Left renal cortex interstitium (tissue), 4 donors: ENCODE results near the gene CATSPERB. TPM values are rescaled to one million over a fixed set of nuclear protein-coding genes. Genes with fewer than 3 reads are reported as not detected.
"Not testable (repeated sequence)": the region's sequence is repeated elsewhere in the genome, so short reads cannot be mapped to it uniquely, and the experiment has no call there.

Experiments
- DNase-seq, 4 donors: peaks; one replicate each; pipeline ENCODE4 v3.0.0-alpha.2; 2013; ENCODE audit warnings: low read depth in 4 of 4, low spot score in 2 of 4, missing footprints in 1 of 4
- polyA plus RNA-seq, 4 donors: library from polyadenylated mRNA; unstranded; fragments of 120-200 nt; gene quantifications; one replicate each; pipeline ENCODE4 v1.2.1, GENCODE V29; 2013; ENCODE audit not compliant: insufficient read length in 4 of 4

CATSPERB gene
- polyA plus RNA-seq, 4 donors = 0.16 to 0.88 (median 0.67) TPM

DNA sequence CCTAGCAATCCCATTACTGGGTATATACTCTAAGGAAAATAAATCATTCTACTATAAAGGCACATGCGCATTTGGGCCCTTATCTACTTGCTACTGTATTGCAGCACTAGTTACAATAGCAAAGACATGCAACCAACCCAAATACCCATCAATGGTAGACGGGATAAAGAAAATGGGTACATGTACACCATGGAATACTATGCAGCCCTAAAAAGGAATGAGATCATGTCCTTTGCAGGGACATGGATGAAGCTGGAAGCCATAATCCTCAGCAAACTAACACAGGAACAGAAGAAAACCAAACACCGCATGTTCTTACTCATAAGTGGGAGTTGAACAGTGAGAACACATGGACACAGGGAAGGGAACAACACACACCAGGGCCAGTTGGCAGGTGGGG lies 54.2 kb downstream of the CATSPERB start:
- not testable (repeated sequence) for DNase-seq

DNA sequence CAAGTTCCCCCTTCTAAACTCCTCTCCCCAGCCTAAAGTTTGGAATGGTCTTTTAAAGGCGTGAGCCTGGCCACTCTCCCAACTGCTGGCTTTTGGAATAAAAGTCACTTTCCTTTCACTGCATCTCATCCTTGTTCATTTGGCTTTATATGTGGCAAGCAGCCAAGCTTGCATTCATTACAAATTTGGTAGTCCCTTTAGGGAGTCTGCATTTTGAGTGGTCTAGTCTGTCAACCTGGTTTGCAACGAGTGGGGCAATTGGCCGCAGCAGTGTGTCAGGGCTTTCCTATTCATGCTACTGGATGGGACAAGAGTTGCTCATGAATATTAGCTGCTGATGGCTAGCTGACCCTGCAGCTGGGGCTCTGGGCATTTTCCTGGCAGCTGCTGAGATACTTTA lies 57.0 kb downstream of the CATSPERB start:
- DNase-seq = no peak

DNA sequence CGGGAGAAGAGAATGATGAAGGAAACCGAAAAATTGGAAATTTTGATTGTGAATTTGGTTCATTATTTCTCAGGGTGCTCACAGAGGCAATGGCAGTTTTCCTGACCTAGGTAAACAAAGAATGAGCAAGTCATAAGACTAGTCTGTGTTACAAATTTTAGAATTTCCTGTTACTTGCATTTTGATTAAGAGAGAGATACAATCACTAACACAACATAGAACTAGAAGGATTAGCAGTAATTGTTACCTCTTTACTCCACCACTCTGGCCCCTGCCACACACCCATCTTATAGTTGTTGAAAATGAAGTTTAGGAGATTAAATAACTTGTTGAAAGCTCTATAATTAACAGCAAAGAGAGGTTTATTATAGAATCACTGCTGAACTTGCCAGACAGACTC lies 62.0 kb downstream of the CATSPERB start:
- DNase-seq = no peak

DNA sequence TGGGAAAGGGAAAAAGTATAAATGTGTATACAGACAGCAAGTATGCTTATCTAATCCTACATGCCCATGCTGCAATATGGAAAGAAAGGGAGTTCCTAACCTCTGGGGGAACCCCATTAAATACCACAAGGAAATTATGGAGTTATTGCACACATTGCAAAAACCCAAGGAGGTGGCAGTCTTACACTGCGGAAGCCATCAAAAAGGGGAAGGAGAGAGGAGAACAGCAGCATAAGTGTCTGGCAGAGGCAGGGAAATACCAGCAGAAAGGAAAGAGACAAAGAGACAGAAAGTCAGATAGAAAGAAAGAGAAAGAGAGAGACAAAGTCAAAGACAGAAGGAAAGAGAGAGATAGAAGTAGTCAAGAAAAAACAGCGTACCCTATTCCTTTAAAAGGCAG lies 64.8 kb downstream of the CATSPERB start:
- DNase-seq = not testable (repeated sequence)

DNA sequence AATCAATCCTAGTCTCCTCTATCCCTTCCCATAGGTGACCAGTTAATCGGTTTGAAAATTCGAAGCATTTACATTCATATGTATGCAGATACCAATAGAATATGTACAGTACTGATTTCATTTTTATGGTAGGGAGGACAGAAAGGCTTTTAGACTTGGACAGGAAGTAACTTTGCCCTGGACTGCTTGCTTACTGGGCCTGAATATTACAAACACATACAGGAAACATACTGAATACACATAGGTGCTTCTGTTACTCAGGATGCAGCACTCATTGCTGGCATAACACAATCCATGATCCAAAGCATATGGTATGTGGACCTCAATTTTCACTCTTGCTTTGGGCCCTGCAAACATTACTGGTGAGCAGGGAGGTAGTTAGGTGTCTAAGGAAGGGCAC lies 71.1 kb downstream of the CATSPERB start:
- no peak for DNase-seq

DNA sequence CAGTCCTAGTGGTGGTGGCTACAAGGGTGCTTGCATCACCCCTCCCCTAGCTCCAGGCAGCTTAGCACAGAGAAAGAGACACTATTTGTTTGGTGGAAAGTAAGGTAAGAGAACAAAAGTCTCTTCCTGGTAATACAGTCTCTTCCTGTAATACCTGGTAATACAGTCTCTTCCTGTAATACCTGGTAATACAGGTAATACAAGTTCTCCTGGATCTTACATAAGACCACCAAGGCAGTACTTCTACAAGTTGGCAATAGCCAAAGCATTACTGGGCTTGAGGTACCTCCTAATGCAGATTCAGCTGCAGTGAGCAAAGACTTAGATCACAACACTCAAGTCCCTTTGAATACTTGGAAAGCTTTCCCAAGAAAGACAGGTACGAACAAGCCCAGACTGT lies 77.0 kb downstream of the CATSPERB start:
- no peak for DNase-seq

DNA sequence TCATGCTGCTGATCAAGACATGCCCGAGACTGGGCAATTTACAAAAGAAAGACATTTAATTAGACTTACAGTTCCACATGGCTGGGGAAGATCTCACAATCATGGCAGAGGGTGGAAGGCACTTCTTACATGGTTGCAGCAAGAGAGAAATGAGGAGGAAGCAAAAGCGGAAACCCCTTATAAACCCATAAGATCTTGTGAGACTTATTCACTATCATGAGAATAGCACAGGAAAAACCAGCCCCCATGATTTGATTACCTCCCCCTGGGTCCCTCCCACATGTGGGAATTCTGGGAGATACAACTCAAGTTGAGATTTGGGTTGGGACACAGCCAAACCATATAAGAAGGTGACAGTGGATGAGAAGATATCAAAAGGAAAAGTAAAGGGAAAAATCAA lies 78.4 kb downstream of the CATSPERB start:
- DNase-seq = no peak

DNA sequence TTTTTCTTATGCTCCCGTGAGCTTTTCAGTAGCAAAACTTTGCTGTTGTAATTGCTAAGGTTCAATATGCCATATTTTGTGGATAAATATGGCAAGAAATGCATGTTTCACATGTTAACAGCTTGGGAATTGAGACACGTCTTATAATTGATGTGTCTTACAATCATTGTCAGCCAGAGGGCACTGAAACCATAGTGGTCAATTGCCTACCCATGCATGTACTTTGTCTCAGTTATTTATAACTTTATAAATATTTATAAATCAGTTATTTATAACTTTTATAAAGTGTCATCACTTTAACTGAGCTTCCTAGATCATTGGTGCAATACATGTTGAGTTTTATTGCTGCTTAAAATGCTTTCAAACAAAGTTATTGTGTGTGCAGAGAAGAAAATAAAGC lies 82.0 kb downstream of the CATSPERB start:
- no peak for DNase-seq

DNA sequence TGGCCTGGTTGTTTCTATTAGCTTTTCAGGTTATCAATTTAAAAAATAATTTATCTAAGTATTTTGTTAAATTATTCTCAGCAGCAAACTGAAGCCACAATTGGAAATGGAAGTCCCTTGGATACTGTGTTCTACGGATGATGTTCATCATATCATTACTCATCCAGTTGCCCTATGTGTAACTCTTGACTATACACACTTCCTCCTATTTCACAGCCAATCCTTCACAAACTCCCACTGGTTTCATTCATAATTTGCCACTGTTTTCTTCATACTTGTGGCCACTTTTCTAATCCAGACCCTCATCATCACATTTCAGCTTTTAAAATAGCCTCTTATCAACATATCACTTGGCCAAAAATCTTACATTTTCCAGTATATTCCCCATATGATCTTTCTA lies 84.0 kb downstream of the CATSPERB start:
- DNase-seq = no peak

DNA sequence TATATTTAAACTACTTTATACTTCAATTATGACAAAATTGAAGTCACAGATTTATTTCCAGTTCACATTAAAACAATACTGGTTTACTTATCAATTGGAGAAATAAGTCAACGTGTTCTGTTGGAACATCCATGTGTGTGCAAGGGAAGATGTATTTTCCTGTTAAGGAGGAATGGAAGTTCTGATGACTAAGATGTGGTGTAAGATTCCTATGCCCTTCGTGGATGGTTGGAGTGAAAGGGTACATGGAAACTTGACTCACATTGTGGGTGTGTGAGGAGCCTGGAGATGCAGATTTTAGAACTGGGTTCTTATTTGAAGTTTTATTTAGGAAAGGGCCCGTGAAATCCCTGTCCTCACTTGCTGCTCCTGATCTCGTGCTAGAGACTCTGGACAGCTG lies 95.3 kb downstream of the CATSPERB start:
- no peak for DNase-seq

DNA sequence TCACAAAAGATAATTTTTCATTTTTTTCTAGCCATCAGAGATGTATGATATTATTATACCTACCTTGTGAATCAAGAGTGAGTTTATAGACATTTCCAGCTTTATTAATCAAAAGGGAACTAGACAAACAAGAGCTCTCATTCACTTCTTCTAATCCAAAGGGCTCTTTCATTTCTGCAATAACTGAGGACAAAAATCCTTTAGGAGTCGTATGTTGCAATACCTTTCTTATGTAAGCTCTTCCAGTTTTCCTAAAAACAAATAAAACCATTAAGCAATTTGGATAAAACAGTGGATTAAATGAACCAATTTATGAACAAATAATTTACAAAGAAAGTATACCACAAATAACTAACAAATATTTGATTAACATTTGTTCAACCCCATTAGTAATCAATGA lies 107.1 kb downstream of the CATSPERB start:
- no peak for DNase-seq

DNA sequence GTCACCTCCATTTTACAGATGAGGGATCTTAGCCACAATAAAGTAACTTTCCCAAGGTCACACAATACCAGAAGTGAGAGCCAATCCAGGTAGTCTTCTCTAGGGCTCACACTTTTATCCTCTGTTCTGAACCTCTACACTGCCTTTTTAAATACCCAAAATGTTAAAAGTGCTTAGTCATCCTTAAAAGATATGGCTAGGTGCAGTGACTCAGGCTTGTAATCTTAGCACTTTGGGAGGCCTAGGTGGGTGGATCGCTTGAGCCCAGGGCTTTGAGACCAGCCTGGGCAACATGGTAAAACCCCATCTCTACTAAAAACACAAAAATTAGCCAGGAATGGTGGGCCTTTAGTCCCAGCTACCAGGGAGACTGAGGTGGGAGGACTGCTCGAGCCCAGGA lies 117.7 kb downstream of the CATSPERB start:
- no peak for DNase-seq

DNA sequence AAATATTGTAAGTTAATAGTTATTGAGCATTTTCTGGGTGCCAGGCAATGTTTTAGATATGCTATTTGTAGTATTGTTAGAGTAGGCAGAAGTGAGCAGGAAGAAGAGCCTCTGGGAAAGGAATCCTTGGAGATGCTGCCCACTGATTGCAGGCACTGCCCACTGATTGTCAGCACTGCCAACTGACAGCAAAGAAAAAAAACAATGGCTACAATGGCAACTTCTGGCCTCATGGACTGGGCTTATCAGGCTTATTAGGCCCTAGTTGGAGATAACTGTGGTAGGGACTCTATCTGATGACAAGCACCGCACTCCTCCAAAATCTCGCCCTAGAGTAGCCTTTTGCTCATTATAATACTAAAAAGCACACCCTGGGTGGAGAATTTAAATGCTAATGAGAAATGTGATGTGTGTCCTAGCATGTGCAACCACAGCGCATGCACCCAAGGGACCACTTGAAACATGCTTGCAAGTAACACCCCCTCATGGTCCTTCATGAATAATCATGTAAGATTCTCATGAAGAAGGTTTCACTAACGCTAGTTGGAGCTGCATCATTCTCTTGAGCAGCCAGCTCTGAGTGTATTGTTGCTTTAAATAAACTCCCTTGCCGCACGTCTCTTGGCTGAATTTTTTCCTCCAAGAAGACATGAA lies 118.3 kb downstream of the CATSPERB start:
- DNase-seq = no peak

DNA sequence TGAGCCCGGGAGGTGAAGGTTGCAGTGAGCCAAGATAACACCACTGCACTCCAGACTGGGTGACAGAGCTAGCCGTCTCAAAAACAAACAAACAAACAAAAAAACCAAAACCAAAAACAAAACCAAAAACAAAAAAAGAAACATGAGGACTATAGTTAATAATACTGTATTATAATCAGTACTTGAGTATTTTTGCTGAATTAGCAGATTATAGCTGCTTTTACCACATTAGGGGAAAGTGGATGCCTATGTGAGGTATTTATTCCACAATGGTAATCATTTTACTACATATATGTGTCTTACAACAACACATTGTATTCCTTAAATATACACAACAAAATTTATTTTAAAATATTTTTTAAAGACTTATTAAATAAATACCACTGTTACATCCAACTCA lies 120.4 kb downstream of the CATSPERB start:
- DNase-seq = no peak

DNA sequence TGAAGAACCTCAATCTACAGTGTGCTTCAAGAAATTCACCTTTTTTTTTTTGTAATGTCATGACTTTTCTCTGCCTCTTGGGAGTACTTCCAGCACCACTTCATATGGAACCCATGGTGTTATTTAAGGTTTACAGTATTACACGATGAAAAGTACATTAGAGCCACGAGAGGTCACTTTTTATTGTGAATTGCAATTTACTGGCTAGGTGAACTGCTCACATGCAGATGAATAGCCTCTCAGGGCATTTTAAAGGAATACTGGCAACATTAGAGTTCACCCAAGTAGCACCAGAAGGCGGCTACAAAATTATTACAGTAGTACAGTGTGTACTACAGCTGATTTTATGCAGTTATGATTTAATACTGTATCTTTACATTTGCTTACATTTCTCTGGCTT lies 122.7 kb downstream of the CATSPERB start:
- no peak for DNase-seq

DNA sequence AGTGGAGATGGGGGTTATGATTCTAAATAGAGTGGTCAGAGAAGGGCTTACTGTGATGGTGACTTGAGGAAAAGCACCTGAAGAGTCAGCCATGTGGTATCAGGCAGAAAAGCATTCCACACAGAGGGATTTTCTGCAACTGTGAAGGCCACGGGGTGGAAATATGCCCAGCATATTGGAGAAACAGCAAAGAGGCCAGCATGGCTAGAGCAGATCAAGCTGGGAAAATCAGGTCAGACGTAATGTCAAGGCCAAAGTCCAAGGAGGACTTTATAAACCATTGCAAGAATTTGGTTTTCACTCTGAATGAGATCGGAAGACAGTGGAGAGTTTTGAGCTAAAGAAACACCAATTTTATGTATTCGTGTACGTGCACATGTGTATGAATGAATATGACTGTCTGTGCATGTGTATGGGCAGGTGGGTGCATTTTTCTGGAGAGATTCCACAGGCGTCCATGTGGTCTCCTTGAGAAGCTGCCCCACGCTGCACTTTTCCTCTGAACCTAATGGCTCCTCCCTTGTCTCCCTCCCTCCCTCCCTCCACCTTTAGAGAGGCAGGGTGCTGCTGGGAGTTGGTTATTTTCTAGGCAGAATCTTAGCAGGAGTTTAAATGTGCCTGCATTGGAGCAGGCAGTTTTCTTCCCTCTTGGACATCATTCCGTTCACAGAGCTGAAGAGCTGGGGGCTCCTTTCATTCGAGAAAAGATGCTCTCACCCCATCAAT lies 124.4 kb downstream of the CATSPERB start:
- DNase-seq = no peak

DNA sequence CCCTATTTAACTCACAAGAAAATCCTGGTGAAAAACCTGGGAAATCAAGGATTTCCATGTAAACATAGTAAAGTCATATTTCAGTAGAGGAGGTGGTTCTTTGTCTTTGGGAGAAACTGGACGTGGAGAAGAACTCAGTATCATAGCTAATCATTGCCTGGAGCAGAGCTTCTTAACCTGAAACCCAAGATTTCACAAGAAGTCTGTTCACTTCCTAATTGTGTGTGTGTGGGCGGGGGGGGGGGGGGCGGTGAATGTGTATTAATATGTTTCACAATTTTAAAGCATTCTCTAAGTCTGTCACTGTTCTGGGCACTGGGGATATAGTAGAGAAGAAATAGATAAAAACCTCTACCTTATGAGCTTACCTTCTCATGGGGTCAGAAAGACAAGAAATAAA lies 125.0 kb downstream of the CATSPERB start:
- DNase-seq = no peak

DNA sequence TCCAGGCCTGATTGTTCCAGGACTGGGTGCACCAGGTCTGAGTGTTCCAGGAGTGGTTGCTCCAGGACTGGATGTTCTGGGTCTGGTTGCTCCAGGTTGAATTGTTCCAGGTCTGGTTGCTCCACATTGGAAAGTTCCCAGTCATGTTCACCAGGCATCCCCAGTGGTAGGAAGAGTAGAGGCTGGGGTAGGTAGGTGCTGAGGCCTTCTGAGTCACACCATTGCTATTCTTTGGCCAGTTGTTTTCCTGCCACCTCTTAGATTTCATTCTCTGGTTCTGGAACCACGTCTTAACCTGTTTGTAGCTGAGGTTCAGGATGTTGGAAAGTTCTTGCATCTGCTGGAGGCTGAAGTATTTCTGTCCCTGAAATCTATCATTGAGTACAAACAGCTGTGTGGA lies 127.3 kb downstream of the CATSPERB start:
- not testable (repeated sequence) for DNase-seq

DNA sequence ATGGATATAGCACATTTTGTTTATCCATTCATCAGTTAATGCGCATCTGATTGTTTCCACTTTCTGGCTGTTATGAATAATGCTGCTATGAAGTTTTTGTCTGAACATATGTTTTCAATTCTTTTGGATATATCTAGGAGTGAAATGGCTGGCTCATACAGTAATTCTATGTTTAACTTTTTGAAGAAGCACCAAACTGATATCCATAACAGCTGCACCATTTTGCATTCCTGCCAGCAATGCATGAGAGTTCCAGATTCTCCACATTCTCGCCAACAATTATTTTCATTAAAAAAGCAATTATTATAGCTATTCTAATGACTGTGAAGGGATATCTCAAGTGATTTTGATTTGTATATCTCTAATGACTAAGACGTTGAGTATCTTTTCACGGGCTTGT lies 131.9 kb downstream of the CATSPERB start:
- no peak for DNase-seq

DNA sequence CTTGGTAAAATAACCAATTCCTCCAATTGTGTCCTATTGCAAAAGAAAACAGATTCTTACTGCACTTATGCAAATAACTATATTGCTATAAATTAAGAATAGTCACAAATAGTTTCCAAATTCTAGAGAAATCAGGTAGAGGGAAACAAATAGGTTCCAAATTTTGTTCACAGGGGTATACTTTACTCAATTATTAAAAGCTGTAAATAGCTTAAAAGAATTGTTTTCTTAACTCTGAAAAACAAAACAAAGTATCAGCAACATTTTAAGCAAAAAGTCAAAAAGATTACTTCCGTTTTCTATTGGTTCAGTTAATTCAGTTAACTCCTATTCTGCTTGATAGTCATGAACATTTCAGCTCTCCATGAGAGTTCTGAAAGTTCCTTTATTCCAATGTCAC lies 136.2 kb downstream of the CATSPERB start:
- no peak for DNase-seq

DNA sequence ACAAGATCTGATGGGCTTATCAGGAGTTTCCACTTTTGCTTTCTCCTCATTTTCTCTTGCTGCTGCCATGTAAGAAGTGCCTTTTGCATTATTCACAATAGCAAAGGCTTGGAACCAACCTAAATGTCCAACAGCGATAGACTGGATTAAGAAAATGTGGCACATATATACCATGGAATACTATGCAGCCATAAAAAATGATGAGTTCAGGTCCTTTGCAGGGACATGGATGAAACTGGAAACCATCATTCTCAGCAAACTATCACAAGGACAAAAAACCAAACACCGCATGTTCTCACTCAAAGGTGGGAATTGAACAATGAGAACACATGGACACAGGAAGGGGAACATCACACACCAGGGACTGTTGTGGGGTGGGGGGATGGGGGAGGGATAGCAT lies 137.9 kb downstream of the CATSPERB start:
- not testable (repeated sequence) for DNase-seq

DNA sequence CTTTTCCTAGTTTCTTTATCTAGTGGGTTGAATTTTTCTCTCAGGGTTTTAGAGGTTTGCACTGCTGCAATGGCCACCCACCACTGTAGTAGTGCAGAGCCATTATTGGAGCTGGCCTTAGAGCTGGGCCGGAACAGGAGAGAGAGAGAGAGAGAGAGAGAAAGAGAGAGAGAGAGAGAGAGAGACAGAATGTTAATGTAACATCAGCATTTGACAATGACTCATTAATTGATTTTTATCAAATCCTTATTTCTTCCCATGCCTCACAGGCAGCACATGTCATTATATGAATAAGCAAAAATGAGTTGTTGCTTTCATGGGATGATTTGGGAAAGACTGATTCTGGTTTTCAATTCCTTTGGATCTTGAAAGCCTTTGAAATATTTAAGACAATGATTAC lies 145.5 kb downstream of the CATSPERB start:
- DNase-seq = no peak

DNA sequence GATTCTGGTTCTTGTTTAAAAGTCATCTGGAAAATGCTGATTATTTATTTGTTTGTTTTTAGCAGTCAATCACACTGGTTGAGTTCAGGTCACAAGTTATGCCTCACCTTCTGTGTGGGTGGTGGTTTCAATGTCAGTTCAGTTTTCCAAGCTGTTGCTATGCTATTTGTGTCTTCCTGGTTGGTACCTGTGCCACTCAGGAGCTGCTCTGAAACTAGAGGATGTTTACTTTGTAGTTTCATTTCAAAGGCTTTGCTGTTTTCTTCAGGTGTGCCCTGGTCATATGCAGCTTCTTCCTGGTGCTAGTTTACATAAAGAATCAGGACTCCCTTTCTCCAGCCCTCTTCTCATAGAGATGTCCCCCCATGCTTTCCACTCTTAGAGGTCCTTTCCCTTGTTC lies 146.0 kb downstream of the CATSPERB start:
- DNase-seq = no peak
